GM18517 (cell line): Measurements from ENCODE around the gene FRMD8.

ENCODE experiments used
- ATAC-seq: cut with Tn5 transposase; IDR thresholded peaks from one replicate; pipeline ENCODE4 v1.9.1; 2021; ENCODE audit warnings: mild to moderate bottlenecking, moderate library complexity; ENCODE audit not compliant: unreplicated experiment

Gene FRMD8

DNA sequence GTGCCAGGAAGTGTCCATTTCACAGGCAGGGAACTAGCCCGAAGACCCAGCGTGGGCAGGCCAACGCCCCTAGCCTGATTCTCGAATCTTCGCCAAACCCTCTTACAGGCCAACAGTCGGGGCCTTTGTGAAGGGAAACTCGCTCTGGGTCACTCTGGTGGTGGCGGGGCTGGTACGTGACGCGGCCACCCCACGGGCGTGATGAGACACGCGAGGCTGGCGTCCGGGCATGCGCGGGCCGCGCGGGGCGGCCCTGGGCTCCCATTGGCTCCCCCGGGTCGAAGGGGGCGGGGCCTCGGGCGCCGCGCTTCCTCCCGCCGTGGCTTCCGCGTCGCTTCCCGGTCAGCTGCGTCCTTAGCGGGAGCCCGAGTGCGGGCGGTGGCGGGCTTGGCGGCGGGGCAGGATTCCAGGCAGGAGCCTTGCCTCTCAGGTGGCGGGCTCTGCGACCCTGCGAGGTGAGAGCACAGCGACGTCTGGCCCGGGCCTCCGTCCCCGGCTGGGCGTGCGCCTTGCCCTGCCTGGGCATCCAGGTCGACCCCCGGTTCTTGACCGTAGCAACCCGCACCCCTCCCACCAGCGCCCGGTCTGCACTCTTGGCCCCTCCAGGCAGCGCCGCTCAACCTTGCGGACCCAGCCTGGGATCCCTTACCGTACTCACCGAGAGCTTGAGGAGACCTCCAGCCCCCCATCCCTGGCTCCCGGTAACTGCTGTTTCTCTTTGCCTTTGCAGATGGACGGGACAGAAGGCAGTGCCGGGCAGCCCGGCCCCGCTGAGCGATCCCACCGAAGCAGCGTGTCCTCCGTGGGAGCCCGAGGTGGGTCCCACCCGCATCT, at the start of gene FRMD8:
Gene FRMD8, plus strand, starts transcription at position 331 of the 834 bp plus-strand sequence. Its CDS starts 400 bp downstream, at position 731.
- no peak for ATAC-seq

DNA sequence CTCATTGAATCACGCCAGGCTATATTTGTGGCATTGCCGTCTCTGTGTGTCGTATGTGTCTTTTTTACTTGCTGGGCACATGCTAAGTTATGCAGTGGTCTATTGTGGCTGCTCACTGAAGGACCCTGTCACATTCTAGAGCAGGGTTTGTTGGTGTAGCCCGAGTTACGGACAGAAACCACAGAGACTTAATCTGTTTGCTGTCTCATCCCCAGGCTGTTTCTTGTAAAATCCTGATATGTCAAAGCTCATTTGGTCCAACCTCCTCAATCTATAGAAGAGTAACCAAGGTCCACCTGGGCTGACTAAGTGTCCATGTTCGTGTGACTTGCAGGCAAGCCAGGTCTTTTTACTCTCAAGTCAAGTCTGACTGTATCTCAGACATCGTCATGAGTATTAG, 47.8 kb upstream of the FRMD8 start:
- no peak for ATAC-seq

DNA sequence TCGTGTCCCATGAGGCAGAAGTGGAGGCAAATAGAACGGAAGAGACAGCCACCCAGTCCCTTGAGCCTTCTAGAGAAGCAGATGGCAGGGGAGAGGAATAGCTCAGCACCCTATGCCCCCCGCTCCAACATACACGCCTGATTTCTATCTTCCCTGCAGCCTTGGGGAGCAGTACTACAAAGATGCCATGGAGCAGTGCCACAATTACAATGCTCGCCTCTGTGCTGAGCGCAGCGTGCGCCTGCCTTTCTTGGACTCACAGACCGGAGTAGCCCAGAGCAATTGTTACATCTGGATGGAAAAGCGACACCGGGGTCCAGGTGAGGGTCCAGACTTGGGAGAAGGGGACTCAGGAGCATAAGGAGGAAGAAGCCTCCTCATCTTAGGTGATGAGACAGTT, 46.2 kb upstream of the FRMD8 start:
- no peak for ATAC-seq

- no peak for ATAC-seq
Observed at GRCh38 chr11:65341856-65342255, 44.6 kb upstream of the FRMD8 start.

GRCh38 chr11:65351511-65351910, 34.9 kb upstream of the FRMD8 start:
- no peak for ATAC-seq

- ATAC-seq, result no peak
Observed at GRCh38 chr11:65352783-65353182, 33.7 kb upstream of the FRMD8 start.

- ATAC-seq, result no peak
Observed at GRCh38 chr11:65353376-65353775, 33.1 kb upstream of the FRMD8 start.

DNA sequence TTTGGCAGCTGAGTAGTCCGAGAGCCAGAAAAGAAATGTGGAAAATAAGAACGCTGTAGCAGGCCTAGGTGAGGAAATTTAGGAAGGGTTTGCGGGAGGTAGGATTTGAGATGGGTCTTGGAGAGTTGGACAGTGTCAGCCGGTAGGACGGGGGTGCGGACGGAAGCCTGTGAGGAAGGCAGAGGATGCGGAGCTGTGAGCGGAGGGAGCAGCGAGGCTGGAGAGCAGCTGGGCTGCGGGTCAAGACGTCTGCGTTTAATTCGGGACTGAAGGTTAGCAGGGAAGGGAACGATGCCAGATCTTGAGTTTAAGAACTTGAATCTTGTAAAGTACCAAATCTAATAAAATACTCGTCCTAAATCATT, 32.6 kb upstream of the FRMD8 start:
- no peak for ATAC-seq

GRCh38 chr11:65354265-65355012, 32.0 kb upstream of the FRMD8 start, which contains the start of gene TIGD3:
TIGD3 (plus strand) TSS chr11:65354751; CDS start chr11:65355809, 1,058 bp downstream.
- no peak for ATAC-seq

DNA sequence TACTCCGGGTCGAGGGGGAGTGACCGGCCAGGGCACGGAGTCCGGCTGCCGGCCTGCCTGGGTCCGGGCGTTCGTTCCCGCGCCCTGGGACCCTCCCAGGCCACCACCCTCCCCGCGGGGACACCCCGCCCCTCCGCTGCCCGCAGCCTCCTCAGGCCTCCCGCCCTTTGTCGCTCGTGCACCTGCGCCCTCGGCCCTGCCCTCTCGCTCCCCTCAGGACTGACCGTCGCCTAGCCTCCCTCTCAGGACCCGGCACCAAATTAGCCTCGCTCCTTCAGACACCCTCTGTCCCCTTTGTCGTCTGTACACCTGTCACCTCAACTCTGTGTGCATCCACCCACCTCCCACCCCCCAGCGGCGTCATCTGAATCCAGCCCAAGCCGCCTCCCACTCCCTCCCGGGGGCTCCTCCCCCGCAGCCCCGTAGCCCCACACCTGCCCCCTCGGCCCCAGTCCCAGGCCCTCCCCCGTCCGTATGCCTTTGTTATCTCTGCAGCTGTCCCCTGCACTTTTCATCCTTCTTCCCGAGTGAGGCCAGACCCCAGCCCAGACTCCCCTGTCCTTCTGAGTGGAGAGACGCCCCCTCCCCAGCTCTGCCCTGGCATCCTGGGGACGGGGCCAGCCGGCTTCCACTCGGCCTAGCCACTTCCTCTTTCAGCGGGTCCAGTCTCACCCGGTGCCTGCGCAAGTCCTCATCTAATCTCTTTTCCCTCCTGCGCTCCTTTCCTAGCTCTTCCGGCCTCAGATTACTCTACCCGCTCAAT, 31.2 kb upstream of the FRMD8 start:
- ATAC-seq, result no peak

GRCh38 chr11:65355776-65356393, 30.6 kb upstream of the FRMD8 start:
- ATAC-seq, result no peak

- ATAC-seq, result no peak
Observed at GRCh38 chr11:65356394-65356972, 30.0 kb upstream of the FRMD8 start.

- ATAC-seq, result no peak
Observed at GRCh38 chr11:65357856-65358356, 28.5 kb upstream of the FRMD8 start.

DNA sequence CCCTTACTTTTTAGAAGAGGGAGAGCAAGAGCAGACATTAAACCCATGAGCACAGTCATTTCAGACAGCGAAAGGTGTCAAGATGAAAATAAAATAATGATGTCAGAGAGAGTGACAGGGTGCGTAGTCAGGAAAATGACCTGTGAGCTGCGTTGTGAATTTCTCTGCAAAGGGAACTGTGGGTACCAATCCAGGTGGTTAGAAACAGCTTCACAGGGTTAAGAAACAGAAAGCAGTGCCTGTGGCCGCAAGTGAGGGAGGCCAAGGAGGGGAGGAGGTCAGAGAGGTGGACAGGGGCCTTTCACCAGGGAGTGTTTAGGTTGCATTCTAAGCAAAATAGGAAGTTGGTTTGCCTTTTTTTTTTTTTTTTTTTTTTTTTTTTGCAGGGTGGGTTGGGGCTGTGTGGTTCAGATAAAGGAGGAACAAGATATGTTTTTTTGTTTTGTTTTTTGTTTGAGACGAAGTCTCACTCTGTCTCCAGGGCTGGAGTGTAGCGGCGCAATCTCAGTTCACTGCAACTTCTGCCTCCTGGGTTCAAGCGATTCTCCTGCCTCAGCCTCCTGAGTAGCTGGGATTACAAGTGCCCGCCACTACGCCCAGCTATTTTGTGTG, 24.0 kb upstream of the FRMD8 start:
- no peak for ATAC-seq

DNA sequence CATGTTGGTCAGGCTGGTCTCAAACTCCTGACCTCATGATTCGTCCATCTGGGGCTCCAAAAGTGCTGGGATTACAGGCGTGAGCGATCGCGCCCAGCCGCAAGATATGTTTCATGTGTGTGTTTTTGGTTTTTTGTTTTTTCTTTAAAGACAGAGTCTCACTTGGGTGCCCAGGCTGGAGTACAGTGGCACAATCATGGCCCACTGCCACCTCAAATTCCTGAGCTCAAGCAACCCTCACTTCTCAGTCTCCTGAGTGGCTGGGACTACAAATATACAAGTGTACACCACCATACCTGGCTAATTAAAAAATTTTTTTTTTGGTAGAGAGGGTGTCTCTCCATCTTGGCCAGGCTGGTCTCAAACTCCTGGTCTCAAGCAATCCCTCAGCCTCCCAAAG, 23.5 kb upstream of the FRMD8 start:
- ATAC-seq, result no peak

- no peak for ATAC-seq
Observed at GRCh38 chr11:65363770-65364169, 22.7 kb upstream of the FRMD8 start.

DNA sequence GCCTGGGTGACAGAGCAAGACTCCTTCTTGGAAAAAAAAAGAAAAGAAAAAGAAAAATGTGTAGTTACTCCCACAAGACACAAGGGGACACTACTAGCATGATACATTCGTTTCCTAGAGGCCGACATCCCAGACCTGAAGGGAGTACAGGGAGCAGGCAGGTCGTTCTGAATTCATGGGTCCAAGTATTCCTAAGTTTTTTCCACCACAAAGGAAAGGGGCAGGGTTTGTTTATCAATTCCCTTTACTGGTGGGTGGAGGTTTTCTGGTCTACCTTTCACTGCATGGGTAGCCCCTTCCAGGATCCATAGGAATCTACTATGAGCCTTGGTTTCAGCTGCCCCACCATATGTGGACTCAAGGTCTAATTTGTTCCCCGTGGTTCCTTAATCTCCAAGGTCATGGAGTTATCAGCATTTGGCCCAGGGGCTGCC, 20.1 kb upstream of the FRMD8 start:
- ATAC-seq, result no peak

- no peak for ATAC-seq
Observed at GRCh38 chr11:65370659-65371049, 15.8 kb upstream of the FRMD8 start.

DNA sequence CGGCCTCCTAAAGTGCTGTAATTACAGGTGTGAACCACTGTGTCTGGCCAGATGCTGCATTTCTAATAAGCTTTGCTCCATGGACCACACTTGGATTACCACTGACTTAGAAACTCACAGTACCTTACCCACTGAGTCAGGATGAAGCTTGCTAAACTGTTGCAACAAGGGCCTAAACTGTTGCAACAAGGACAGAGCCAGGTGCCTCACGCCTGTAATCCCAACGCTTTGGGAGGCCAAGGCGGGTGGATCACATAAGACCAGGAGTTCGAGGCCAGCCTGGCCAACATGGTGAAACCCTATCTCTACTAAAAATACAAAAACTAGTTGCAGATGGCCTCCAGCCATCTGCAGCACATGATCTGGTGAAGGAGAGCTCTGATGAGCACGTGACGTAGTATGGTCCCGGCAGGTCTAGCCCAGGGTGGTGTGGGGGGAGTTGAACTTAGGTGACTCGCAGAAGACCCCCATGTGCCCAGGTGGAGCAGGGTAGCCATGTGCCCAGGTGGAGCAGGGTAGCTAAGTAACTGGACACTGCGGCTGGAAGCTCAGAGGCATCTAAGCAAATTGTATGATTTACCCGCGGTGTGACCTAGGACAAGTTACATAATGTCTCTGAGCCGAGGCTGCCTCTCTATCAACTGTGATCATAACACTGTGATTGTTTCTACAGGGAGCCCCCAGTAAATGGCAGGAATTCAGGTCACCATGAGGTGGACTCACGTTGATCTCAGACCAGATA, 12.4 kb upstream of the FRMD8 start:
- no peak for ATAC-seq
